Pons (tissue), 1 donor: ENCODE measurements around the gene SPA17.
A peak's percentile ranks its signal among the peaks of the same experiment; 100 is the strongest.

Experiments used
- DNase-seq: peaks from one replicate; pipeline ENCODE4 v3.0.0-alpha.2; 2016; ENCODE audit warnings: low spot score

SPA17 gene

GRCh38 chr11:124673333-124674167, at the start of gene SPA17, which contains the start of gene SIAE:
TSS of gene SPA17 (plus strand) at chr11:124673904. CDS start at chr11:124675265, 1,361 bp downstream.
TSS of gene SIAE (minus strand) at chr11:124673739. CDS start at chr11:124673708, 31 bp downstream.
- peak; percentile 78 for DNase-seq

- DNase-seq: no peak
Observed at GRCh38 chr11:124625504-124626168, 48.1 kb upstream of the SPA17 start.

GRCh38 chr11:124627546-124627945, 46.2 kb upstream of the SPA17 start:
- DNase-seq: no peak

DNA sequence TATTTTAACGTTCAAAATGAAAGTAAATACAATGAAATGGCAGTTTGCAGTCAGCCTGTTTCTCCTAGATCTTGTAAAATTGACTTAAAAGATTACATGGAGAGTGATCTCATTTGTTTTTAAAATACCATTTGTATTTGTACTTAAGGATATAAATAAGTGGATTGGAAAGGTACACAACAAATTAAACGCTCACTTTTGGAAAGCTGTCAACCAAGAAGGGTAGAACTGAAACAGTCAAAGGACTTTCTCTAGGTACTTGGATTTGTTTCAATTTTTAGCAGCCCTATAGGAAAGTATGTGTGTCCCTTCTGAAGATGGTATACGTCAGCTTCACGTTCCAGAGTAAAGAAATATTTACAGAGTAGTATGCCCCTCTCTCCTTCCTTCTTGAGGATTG, 43.7 kb upstream of the SPA17 start:
- DNase-seq: no peak

DNA sequence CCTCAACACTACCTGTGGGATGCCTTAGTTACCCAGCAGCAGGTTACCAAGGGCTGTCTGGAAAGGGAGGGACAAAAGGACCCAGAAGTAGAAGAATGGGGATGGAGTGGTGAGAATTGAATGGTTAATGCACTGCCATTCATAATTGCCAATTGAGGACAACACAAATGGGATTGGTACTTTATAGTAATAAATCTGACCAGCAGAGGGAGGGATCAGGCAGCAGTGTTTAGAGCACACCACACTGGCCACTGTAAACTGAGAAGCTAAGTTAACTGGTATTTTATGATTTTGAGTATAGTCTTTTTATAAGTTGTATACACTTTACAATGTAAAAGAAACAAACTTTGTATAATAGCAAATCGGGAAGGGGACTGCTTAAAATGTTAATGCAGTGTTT, 40.3 kb upstream of the SPA17 start:
- no peak for DNase-seq

GRCh38 chr11:124635932-124636331, 37.8 kb upstream of the SPA17 start:
- DNase-seq: no peak

DNA sequence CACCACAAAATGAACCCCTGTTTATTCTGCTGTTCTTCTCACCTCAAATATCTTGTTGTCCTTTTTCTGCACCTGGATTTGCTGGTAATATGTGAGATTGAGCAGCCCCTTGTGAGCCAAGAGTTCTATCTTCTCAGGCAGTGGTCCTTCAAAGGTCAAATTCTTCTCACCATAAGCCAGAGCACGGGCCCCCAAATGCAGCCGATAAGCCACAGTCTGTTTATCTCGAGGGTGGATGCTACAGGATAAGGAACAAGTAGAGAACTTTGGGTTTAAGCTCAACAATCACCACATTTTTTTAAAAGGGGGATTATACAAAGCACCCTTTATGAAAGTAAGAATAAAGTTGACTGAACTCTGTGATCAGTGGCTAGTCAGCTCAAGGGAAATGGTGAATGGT, 35.2 kb upstream of the SPA17 start:
- DNase-seq: no peak

- DNase-seq: no peak
Observed at GRCh38 chr11:124639186-124639585, 34.5 kb upstream of the SPA17 start.

GRCh38 chr11:124640666-124641065, 33.0 kb upstream of the SPA17 start:
- DNase-seq: no peak

DNA sequence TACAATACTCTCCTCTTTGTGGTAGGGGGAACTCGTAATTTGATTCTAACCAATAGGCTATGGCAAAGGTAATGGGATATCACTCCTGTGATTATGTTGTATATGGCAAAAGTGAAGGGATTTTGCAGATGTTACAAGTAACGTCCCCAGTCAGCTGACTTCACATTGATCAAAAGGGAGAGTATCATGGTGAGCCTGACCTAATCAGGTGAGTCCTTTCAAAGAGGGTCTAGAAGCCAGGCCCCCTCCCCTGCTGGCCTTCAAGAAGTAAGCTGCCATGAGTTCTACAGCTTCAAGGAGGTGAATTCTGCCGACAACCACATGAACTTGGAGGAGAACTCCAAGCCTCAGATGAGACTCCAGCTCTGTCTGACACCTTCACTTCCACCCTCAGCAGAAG, 31.1 kb upstream of the SPA17 start:
- no peak for DNase-seq

- no peak for DNase-seq
Observed at GRCh38 chr11:124643042-124643604, 30.6 kb upstream of the SPA17 start.

- DNase-seq: no peak
Observed at GRCh38 chr11:124643605-124644425, 29.9 kb upstream of the SPA17 start.

GRCh38 chr11:124644426-124645280, 29.1 kb upstream of the SPA17 start:
- peak; percentile 74 for DNase-seq

DNA sequence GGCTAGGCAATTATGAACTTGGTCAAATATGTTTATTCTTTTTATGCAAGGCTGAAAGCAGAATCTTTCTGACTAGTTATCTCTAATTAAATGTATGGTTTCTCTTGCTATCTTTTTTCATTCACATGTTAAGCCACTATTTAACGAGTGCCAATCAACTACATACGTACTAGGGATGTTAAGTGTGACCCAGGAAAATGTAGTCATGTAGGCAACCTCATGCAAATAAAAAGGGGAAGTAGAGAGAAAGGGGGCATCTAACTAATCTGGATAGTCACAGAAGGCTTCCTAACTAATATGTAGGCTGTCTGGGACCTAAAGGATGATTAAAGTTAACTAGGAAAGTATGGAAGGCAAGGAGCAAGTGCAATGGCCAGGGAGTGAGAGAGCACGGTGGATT, 27.6 kb upstream of the SPA17 start:
- DNase-seq: no peak

DNA sequence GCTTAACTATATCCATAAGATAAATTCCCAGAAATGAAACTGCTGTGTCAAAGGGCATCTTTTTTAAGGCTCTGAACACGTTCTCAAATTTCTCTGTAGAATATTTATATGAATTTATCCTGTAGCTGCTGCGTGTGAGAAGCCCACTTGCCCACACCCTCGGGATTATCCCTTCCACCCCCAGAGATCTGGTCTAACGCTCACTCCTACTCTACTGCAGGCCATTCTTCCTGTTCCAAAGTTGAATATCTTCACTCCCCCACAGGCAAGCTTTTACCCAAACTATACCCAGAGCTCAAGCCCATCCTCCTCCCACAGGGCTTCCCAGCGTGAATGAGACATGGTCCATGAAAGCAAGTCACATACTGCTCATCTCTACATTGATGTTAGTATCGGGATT, 25.1 kb upstream of the SPA17 start:
- DNase-seq: no peak

- DNase-seq: no peak
Observed at GRCh38 chr11:124656774-124657630, 16.7 kb upstream of the SPA17 start.

- DNase-seq: no peak
Observed at GRCh38 chr11:124657904-124658303, 15.8 kb upstream of the SPA17 start.

- DNase-seq: no peak
Observed at GRCh38 chr11:124658501-124658900, 15.2 kb upstream of the SPA17 start.

DNA sequence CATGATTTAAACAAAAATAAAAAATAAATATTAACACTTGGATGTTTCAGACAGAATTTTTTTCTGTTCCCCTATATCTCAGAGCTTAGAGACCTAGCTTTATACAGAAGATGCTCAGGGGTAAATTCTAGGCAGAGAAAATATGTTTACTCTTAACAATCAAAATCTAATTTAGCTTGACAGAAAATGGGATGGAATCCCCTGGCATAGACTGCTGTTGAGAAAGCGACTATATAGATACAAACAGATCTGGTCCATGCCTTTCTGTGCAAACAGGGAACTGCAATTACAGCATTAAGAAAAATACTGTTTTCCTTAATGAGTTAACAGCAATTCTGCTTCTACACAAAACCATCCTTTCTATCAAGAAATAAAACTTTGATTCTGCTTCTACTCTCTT, 14.7 kb upstream of the SPA17 start:
- no peak for DNase-seq

DNA sequence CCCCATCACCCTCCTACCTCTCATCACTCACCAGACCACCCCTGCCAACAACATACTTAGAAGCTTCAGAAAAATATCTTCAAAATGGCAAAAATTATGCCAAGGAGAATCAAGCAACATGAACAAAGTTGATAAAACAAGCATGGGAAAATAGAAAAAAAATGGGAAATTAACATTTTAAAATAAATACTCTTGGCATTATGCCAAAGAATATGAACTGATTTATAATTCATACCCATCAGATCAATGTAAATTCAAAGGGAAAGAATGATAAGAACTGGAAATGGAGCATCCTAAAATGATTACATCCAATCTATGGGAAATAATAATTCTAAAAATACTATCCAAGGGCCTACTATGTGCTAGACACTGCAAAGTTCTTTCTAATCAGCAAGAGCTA, 12.2 kb upstream of the SPA17 start:
- no peak for DNase-seq
